Fibroblast of skin of abdomen (primary cell): ENCODE measurements around the gene ZW10.
"Not testable (repeated sequence)": the region's sequence is repeated elsewhere in the genome, so short reads cannot be mapped to it uniquely, and the experiment has no call there.

Experiments
- DNase-seq: peaks from one replicate; pipeline ENCODE4 v3.0.0-alpha.2; 2013

Gene ZW10

GRCh38 chr11:113752932-113753331 lies 20.6 kb downstream of the ZW10 start:
- DNase-seq = no peak

- peak; percentile 13 for DNase-seq
These were observed 37.2 kb downstream of the ZW10 start for GRCh38 chr11:113736323-113736722.

- no peak for DNase-seq
These were observed 41.4 kb downstream of the ZW10 start for GRCh38 chr11:113732092-113732491.

- DNase-seq = peak; percentile 49
These were observed 42.4 kb downstream of the ZW10 start for GRCh38 chr11:113730887-113731726.

GRCh38 chr11:113729456-113729855 lies 44.0 kb downstream of the ZW10 start:
- DNase-seq = no peak

- DNase-seq = peak; percentile 5
These were observed 44.7 kb downstream of the ZW10 start for GRCh38 chr11:113728814-113729213.

- no peak for DNase-seq
These were observed 47.6 kb downstream of the ZW10 start for GRCh38 chr11:113725913-113726312.

- no peak for DNase-seq
These were observed 48.1 kb downstream of the ZW10 start for GRCh38 chr11:113725407-113725806.

GRCh38 chr11:113724778-113725177 lies 48.7 kb downstream of the ZW10 start:
- DNase-seq = no peak

- DNase-seq = no peak
These were observed 49.7 kb downstream of the ZW10 start for GRCh38 chr11:113723787-113724186.

- DNase-seq = no peak
These were observed 50.6 kb downstream of the ZW10 start for GRCh38 chr11:113722934-113723333.

GRCh38 chr11:113722221-113722620 lies 51.3 kb downstream of the ZW10 start:
- no peak for DNase-seq

GRCh38 chr11:113721462-113722066 lies 51.9 kb downstream of the ZW10 start:
- peak; percentile 46 for DNase-seq

- not testable (repeated sequence) for DNase-seq
These were observed 53.0 kb downstream of the ZW10 start for GRCh38 chr11:113720478-113720877.

- no peak for DNase-seq
These were observed 57.4 kb downstream of the ZW10 start for GRCh38 chr11:113715882-113716625.

GRCh38 chr11:113715273-113715672 lies 58.2 kb downstream of the ZW10 start:
- no peak for DNase-seq

GRCh38 chr11:113710989-113711388 lies 62.5 kb downstream of the ZW10 start:
- DNase-seq = no peak

GRCh38 chr11:113705871-113706655 lies 67.4 kb downstream of the ZW10 start, which contains the start of gene TMPRSS5:
Gene TMPRSS5 (minus strand): TSS chr11:113706308. CDS start chr11:113706224, 84 bp downstream.
- no peak for DNase-seq

- DNase-seq = not testable (repeated sequence)
These were observed 69.9 kb downstream of the ZW10 start for GRCh38 chr11:113703551-113703950.

- no peak for DNase-seq
These were observed 72.0 kb downstream of the ZW10 start for GRCh38 chr11:113701491-113701890.

GRCh38 chr11:113698515-113698914 lies 75.0 kb downstream of the ZW10 start:
- no peak for DNase-seq

- no peak for DNase-seq
These were observed 75.6 kb downstream of the ZW10 start for GRCh38 chr11:113697756-113698407.
